ENCODE data around the gene PRDM16. TPM values are rescaled to one million over a fixed set of nuclear protein-coding genes. Genes with fewer than 3 reads are reported as not detected.

Gene PRDM16
- total and polyA plus RNA-seq, 4 donors: 0.05 to 0.67 (median 0.19) TPM

GRCh38 chr1:3063379-3064295, 5.4 kb upstream of the PRDM16 start:
- no peak for DNase-seq (ENCODE audit: low spot score)
- Histone ChIP-seq H3K27me3 (ENCODE audit: control insufficient read depth in 4 of 4, insufficient read depth in 4 of 4, low read length in 3 of 4) (peaks cover 0 to 19% (median 7%) of the 10 kb centered on the region in 4 donors), H3K4me3 (ENCODE audit: low read depth in 1 of 3, low read length in 3 of 3) (peak overlapping the region in 1 of 3 donors; percentile 24)

DNA sequence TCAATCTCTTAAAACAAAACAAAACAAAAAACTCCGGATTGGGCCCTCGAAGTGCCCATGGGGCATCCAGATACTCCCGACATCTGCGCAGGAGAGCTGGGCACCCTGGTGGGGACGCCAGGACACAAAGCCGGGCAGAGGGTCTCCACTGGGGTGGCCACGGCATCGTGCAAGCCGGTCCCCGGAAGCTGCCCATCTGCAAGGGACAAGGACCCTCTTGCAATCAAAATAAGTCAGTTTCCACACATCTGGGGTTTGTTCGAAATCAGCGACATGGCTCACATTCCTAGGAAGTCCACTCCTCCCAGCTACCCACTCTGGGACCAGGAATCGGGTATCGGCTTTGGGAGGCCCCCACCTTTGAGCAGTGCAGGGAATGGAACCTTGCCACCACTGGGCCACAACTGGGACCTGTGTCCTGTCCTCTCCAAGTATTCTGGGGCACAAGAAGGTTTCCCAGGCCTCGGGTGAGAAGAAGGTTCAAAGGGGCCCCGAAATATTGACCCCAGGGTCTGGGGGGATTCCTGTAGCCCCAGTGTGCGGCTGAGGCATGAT, 4.6 kb upstream of the PRDM16 start:
- Histone ChIP-seq H3K4me3 (ENCODE audit: low read depth in 1 of 3, low read length in 3 of 3) (no peak overlapping the region), H3K9ac (ENCODE audit: low read depth in 1 of 2, low read length in 2 of 2) (no peak overlapping the region), H3K27ac (ENCODE audit: low read depth in 1 of 2, low read length in 2 of 2) (no peak overlapping the region), H3K4me1 (ENCODE audit: control insufficient read depth in 4 of 4, insufficient read depth in 4 of 4, low read length in 3 of 4) (peaks cover 5 to 19% (median 15%) of the 10 kb centered on the region in 4 donors), H3K9me3 (ENCODE audit: control insufficient read depth in 4 of 4, low read length in 3 of 4) (no peaks in the 10 kb centered on the region), H3K36me3 (ENCODE audit: control insufficient read depth in 4 of 4, insufficient read depth in 3 of 4, low read depth in 1 of 4, low read length in 3 of 4) (no peaks in the 10 kb centered on the region), H3K27me3 (ENCODE audit: control insufficient read depth in 4 of 4, insufficient read depth in 4 of 4, low read length in 3 of 4) (peaks cover 0 to 19% (median 7%) of the 10 kb centered on the region in 4 donors)
- 65% methylated on average over 17 of the region's 17 CpGs for WGBS
- no peak for DNase-seq (ENCODE audit: low spot score)
- no peak for TF ChIP-seq TAF1 (conservative IDR thresholded peaks at IDR 0.05)
- no peak for TF ChIP-seq HNF4G (IDR thresholded peaks at IDR 0.05)
- TF ChIP-seq FOXA1 (IDR thresholded peaks at IDR 0.05): no peak
- no peak for TF ChIP-seq RXRA (IDR thresholded peaks at IDR 0.05)
- TF ChIP-seq, protein P1, sequence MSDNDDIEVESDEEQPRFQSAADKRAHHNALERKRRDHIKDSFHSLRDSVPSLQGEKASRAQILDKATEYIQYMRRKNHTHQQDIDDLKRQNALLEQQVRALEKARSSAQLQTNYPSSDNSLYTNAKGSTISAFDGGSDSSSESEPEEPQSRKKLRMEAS (IDR thresholded peaks at IDR 0.05): no peak
- TF ChIP-seq EGR1 (IDR thresholded peaks at IDR 0.05; ENCODE audit: low read depth in 2 of 2): no peak
- no peak for TF ChIP-seq CTCF (IDR thresholded peaks at IDR 0.05; ENCODE audit: low read depth, low read length, missing input control)

More at GRCh38 chr1:3063379-3064295, 5.4 kb upstream of the PRDM16 start:
- 20% methylated on average over 91 of the region's 91 CpGs for WGBS
- Histone ChIP-seq H3K36me3 (ENCODE audit: control insufficient read depth in 4 of 4, insufficient read depth in 3 of 4, low read depth in 1 of 4, low read length in 3 of 4) (no peaks in the 10 kb centered on the region), H3K4me1 (ENCODE audit: control insufficient read depth in 4 of 4, insufficient read depth in 4 of 4, low read length in 3 of 4) (peaks cover 5 to 14% (median 11%) of the 10 kb centered on the region in 4 donors), H3K9ac (ENCODE audit: low read depth in 1 of 2, low read length in 2 of 2) (no peak overlapping the region), H3K27ac (ENCODE audit: low read depth in 1 of 2, low read length in 2 of 2) (no peak overlapping the region), H3K9me3 (ENCODE audit: control insufficient read depth in 4 of 4, low read length in 3 of 4) (no peaks in the 10 kb centered on the region)
- TF ChIP-seq FOXA1 (IDR thresholded peaks at IDR 0.05) (no peak), EGR1 (IDR thresholded peaks at IDR 0.05; ENCODE audit: low read depth in 2 of 2) (no peak), HNF4A (conservative IDR thresholded peaks at IDR 0.05) (no peak), TAF1 (conservative IDR thresholded peaks at IDR 0.05) (no peak), NR2F2 (IDR thresholded peaks at IDR 0.05) (no peak), RXRA (IDR thresholded peaks at IDR 0.05) (no peak), RAD21 (IDR thresholded peaks at IDR 0.05) (no peak), HNF4G (IDR thresholded peaks at IDR 0.05) (no peak), FOXA2 (IDR thresholded peaks at IDR 0.05) (no peak), GABPA (IDR thresholded peaks at IDR 0.05 in 1 of 2, conservative IDR thresholded peaks at IDR 0.05 in 1 of 2) (no peak)
- TF ChIP-seq, protein P1 (IDR thresholded peaks at IDR 0.05): no peak
- TF ChIP-seq, protein P2, sequence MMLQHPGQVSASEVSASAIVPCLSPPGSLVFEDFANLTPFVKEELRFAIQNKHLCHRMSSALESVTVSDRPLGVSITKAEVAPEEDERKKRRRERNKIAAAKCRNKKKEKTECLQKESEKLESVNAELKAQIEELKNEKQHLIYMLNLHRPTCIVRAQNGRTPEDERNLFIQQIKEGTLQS (IDR thresholded peaks at IDR 0.05): no peak

DNA sequence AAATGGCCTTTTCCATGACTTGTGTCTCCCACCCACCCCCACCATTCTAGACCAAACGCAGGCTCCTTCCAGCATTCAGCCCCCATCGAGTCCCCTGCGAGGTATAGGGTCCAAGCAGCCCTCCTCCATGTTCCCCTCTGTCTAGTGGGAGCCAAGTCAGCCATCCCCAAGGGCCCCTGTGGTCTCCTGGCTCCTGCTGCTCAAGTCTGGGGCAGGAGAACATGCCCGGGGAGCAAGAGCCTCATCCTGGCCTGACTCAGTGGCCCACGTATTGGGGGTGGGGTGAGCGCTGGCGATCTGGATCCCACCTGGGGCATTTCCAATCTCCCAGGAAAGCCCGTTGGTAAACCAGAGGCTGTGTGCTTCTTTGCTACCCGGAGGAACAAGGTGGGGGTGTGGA, 4.1 kb upstream of the PRDM16 start:
- Histone ChIP-seq H3K27me3 (ENCODE audit: control insufficient read depth in 4 of 4, insufficient read depth in 4 of 4, low read length in 3 of 4) (peaks cover 0 to 19% (median 7%) of the 10 kb centered on the region in 4 donors), H3K27ac (ENCODE audit: low read depth in 1 of 2, low read length in 2 of 2) (no peak overlapping the region), H3K9ac (ENCODE audit: low read depth in 1 of 2, low read length in 2 of 2) (no peak overlapping the region), H3K36me3 (ENCODE audit: control insufficient read depth in 4 of 4, insufficient read depth in 3 of 4, low read depth in 1 of 4, low read length in 3 of 4) (no peaks in the 10 kb centered on the region), H3K4me3 (ENCODE audit: low read depth in 1 of 3, low read length in 3 of 3) (no peak overlapping the region), H3K9me3 (ENCODE audit: control insufficient read depth in 4 of 4, low read length in 3 of 4) (no peaks in the 10 kb centered on the region), H3K4me1 (ENCODE audit: control insufficient read depth in 4 of 4, insufficient read depth in 4 of 4, low read length in 3 of 4) (peaks cover 5 to 19% (median 17%) of the 10 kb centered on the region in 4 donors)
- 67% methylated on average over 9 of the region's 9 CpGs for WGBS
- no peak for DNase-seq (ENCODE audit: low spot score)
- no peak for TF ChIP-seq JUND (IDR thresholded peaks at IDR 0.05)
- TF ChIP-seq FOXA2 (IDR thresholded peaks at IDR 0.05): no peak
- no peak for TF ChIP-seq RAD21 (IDR thresholded peaks at IDR 0.05)
- no peak for TF ChIP-seq HNF4G (IDR thresholded peaks at IDR 0.05)
- TF ChIP-seq NR2F2 (IDR thresholded peaks at IDR 0.05): no peak
- TF ChIP-seq, protein P3, sequence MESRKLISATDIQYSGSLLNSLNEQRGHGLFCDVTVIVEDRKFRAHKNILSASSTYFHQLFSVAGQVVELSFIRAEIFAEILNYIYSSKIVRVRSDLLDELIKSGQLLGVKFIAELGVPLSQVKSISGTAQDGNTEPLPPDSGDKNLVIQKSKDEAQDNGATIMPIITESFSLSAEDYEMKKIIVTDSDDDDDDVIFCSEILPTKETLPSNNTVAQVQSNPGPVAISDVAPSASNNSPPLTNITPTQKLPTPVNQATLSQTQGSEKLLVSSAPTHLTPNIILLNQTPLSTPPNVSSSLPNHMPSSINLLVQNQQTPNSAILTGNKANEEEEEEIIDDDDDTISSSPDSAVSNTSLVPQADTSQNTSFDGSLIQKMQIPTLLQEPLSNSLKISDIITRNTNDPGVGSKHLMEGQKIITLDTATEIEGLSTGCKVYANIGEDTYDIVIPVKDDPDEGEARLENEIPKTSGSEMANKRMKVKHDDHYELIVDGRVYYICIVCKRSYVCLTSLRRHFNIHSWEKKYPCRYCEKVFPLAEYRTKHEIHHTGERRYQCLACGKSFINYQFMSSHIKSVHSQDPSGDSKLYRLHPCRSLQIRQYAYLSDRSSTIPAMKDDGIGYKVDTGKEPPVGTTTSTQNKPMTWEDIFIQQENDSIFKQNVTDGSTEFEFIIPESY (IDR thresholded peaks at IDR 0.05): no peak
- no peak for TF ChIP-seq EGR1 (IDR thresholded peaks at IDR 0.05; ENCODE audit: low read depth in 2 of 2)
- no peak for TF ChIP-seq RXRA (IDR thresholded peaks at IDR 0.05)
- no peak for TF ChIP-seq HNF4A (conservative IDR thresholded peaks at IDR 0.05)
- no peak for TF ChIP-seq GABPA (IDR thresholded peaks at IDR 0.05 in 1 of 2, conservative IDR thresholded peaks at IDR 0.05 in 1 of 2)
- TF ChIP-seq SP1 (IDR thresholded peaks at IDR 0.05): no peak
